ENCODE data around the gene DYNLL1. TPM values are rescaled to one million over a fixed set of nuclear protein-coding genes. Genes with fewer than 3 reads are reported as not detected.

DYNLL1 gene
- total and polyA plus RNA-seq, 2 of the 13 experiments (the other 11 are each of a cell fraction or from before 2014, with no cell fraction given), result 271 to 294 TPM

DNA sequence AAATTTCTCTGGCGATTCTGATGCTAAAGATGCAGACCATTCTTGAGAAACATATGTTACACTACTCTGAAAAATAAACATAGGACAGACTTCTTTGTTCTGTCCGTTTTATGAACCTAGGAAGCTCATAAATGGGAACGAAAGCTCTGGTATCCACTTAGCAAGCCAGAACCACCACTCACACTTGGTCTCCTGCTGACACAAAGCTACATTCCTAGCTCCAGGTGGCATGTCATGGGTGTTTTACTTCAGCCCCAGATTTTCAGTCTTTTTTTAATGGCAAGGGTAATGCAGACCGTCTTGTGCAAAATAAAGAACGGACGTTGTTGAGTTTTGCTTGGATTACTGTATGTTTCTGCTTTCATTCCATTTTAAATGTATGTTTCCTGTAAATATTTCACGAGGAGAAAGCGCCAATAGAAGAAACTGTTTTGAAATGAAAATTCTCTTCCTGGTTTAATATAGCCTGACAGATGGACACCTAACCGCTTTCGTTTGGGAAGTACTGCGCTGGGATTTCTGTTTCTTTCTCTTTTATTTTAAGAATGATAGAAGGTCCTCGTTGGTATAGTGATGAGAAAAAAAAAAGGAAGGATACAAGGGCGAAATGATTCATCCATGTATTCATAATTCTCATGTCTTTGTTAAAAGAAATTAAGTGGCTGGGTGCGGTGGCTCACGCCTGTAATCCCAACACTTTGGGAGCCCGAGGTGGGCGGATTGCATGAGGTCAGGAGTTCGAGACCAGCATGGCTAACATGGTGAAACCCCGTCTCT is 33.9 kb downstream of the DYNLL1 start (continued):
- TF ChIP-seq TGIF2 (CRISPR knock-in tag; IDR thresholded peaks at IDR 0.05) (peak; percentile 78; the same call in 1 of the 2 replicates), ZNF335 (CRISPR knock-in tag; IDR thresholded peaks at IDR 0.05) (no peak), MIXL1 (CRISPR knock-in tag; IDR thresholded peaks at IDR 0.05) (no peak), HMGXB3 (CRISPR knock-in tag; IDR thresholded peaks at IDR 0.05; ENCODE audit: borderline replicate concordance) (no peak), FOXK1 (CRISPR knock-in tag; IDR thresholded peaks at IDR 0.05; ENCODE audit: borderline replicate concordance, low read depth) (0 out of 2 replicates have a peak, but pooled peaks have one; percentile 26), KLF11 (CRISPR knock-in tag; IDR thresholded peaks at IDR 0.05) (no peak), ZC3H13 (CRISPR knock-in tag; IDR thresholded peaks at IDR 0.05) (no peak), POLR2A (IDR thresholded peaks at IDR 0.05; ENCODE audit: insufficient read depth in 1 of 2, low read depth in 2 of 2, low read length in 2 of 2) (peak in 1 of 2 experiments; percentile 52; a peak in 2 of 4 replicates), SIN3A (IDR thresholded peaks at IDR 0.05; ENCODE audit: borderline replicate concordance, low read depth, low read length) (peak; percentile 73), MLXIP (CRISPR knock-in tag; IDR thresholded peaks at IDR 0.05; ENCODE audit: borderline replicate concordance) (no peak), HMGA1 (CRISPR knock-in tag; conservative IDR thresholded peaks at IDR 0.05) (no peak), SAP130 (CRISPR knock-in tag; IDR thresholded peaks at IDR 0.05; ENCODE audit: low read depth) (peak; percentile 87)
- TF ChIP-seq, protein P1, sequence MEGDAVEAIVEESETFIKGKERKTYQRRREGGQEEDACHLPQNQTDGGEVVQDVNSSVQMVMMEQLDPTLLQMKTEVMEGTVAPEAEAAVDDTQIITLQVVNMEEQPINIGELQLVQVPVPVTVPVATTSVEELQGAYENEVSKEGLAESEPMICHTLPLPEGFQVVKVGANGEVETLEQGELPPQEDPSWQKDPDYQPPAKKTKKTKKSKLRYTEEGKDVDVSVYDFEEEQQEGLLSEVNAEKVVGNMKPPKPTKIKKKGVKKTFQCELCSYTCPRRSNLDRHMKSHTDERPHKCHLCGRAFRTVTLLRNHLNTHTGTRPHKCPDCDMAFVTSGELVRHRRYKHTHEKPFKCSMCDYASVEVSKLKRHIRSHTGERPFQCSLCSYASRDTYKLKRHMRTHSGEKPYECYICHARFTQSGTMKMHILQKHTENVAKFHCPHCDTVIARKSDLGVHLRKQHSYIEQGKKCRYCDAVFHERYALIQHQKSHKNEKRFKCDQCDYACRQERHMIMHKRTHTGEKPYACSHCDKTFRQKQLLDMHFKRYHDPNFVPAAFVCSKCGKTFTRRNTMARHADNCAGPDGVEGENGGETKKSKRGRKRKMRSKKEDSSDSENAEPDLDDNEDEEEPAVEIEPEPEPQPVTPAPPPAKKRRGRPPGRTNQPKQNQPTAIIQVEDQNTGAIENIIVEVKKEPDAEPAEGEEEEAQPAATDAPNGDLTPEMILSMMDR (CRISPR knock-in tag; IDR thresholded peaks at IDR 0.05), result peak; percentile 50
- TF ChIP-seq, protein P2, sequence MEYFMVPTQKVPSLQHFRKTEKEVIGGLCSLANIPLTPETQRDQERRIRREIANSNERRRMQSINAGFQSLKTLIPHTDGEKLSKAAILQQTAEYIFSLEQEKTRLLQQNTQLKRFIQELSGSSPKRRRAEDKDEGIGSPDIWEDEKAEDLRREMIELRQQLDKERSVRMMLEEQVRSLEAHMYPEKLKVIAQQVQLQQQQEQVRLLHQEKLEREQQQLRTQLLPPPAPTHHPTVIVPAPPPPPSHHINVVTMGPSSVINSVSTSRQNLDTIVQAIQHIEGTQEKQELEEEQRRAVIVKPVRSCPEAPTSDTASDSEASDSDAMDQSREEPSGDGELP (IDR thresholded peaks at IDR 0.05; ENCODE audit: borderline replicate concordance, low read depth), result peak; percentile 33; the same call in 1 of the 2 replicates
- TF ChIP-seq, protein P3, sequence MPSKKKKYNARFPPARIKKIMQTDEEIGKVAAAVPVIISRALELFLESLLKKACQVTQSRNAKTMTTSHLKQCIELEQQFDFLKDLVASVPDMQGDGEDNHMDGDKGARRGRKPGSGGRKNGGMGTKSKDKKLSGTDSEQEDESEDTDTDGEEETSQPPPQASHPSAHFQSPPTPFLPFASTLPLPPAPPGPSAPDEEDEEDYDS (CRISPR knock-in tag; IDR thresholded peaks at IDR 0.05), result peak; percentile 32; the same call in 1 of the 2 replicates
